HFFc6 (cell line): Measurements from ENCODE around the gene PTPMT1. TPM values are rescaled to one million over a fixed set of nuclear protein-coding genes. Genes with fewer than 3 reads are reported as not detected.
"Not testable (repeated sequence)": the region's sequence is repeated elsewhere in the genome, so short reads cannot be mapped to it uniquely, and the experiment has no call there.

Source experiments
- DNase-seq: peaks from one replicate; pipeline ENCODE4 v3.0.0-alpha.2; 2018
- H3K27ac Mint-ChIP-seq: 2 replicates; pipeline ENCODE4 v1.8.0; 2020; ENCODE audit warnings: mild to moderate bottlenecking, mixed read lengths
- H3K27me3 Mint-ChIP-seq: 2 replicates; pipeline ENCODE4 v1.8.0; 2021; ENCODE audit warnings: mild to moderate bottlenecking, moderate library complexity, mixed read lengths; ENCODE audit not compliant: insufficient read depth
- H3K36me3 Mint-ChIP-seq: 2 replicates; pipeline ENCODE4 v1.8.0; 2021; ENCODE audit warnings: low read depth, mixed read lengths
- H3K4me1 Mint-ChIP-seq: 2 replicates; pipeline ENCODE4 v1.8.0; 2020; ENCODE audit warnings: low read depth, mixed read lengths
- H3K4me3 Mint-ChIP-seq: 2 replicates; pipeline ENCODE4 v1.8.0; 2020; ENCODE audit warnings: mild to moderate bottlenecking, moderate library complexity, mixed read lengths
- H3K9me3 Mint-ChIP-seq: 2 replicates; pipeline ENCODE4 v1.8.0; 2020; ENCODE audit warnings: mild to moderate bottlenecking, mixed read lengths
- total RNA-seq, 6 experiments: library from RNA; stranded (reverse); fragmentation: NEBNext Ultra II Directional; extraction: Animal tissue kit (Norgen Biotek cat#: 25700); gene quantifications; 2 replicates in 1 of 6; 3 replicates in 5 of 6; pipeline ENCODE4 v1.2.3, GENCODE V29; 2021
- TF ChIP-seq, protein P1 (sequence below): fragments of 200-600 bp; sonication (generic); IDR thresholded peaks from 2 replicates; pipeline ENCODE4 v1.5.0; 2021; ENCODE audit warnings: antibody characterized with exemption, mild to moderate bottlenecking

Gene PTPMT1
- total RNA-seq, 6 experiments from 2014 or later: 51.8 to 64.2 (median 54.5) TPM

DNA sequence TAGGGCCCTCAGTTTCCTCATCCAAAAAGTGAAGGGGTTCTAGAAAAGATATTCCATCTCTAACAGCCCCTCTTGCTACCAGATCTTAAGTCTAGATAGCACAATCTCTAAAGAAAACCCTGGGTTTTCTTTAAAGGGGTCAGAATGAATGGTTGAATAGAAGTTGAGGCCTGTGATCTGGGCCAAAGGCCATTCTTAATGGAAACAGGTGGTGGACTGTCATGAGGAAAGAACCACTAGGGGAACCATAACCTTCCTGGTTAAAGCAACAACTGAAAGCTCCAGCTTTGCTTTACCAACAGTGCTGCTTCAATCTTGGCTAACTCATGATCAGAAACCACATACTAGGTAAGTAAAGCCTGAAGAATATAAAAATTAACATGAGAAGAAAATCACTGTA, 14.3 kb upstream of the PTPMT1 start:
- Mint-ChIP-seq H3K9me3 (no peaks in the 10 kb centered on the region), H3K27me3 (no peaks in the 10 kb centered on the region), H3K4me3 (peak overlapping the region; percentile 99), H3K4me1 (peaks cover 44% of the 10 kb centered on the region), H3K27ac (peak overlapping the region; percentile 97), H3K36me3 (peaks cover 24% of the 10 kb centered on the region)
- TF ChIP-seq, protein P1, sequence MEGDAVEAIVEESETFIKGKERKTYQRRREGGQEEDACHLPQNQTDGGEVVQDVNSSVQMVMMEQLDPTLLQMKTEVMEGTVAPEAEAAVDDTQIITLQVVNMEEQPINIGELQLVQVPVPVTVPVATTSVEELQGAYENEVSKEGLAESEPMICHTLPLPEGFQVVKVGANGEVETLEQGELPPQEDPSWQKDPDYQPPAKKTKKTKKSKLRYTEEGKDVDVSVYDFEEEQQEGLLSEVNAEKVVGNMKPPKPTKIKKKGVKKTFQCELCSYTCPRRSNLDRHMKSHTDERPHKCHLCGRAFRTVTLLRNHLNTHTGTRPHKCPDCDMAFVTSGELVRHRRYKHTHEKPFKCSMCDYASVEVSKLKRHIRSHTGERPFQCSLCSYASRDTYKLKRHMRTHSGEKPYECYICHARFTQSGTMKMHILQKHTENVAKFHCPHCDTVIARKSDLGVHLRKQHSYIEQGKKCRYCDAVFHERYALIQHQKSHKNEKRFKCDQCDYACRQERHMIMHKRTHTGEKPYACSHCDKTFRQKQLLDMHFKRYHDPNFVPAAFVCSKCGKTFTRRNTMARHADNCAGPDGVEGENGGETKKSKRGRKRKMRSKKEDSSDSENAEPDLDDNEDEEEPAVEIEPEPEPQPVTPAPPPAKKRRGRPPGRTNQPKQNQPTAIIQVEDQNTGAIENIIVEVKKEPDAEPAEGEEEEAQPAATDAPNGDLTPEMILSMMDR: peak; percentile 70
- peak; percentile 28 for DNase-seq

DNA sequence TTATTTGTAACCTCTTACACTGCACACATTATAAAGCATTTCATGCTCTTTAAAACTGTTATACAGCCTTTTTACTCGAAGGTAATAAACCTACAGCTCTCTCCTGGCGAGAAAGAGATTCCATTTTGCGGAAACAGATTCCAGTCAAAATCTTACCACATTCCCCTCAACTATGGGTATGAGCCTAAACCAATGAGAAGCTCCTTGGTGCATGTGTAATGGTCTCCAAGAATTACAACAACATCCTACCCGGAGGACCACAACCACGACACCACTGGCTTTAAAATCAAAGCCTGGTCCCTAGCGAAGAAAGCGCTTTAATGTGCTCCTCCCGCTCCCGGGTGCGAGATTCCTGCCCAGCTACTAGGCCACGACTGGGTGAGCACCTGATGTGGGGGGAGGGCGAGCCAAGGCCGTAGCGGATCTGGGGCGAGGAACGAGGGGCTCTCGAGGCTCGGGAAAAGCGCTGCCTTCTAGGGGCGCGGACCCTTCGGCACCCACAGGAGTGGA, 13.3 kb upstream of the PTPMT1 start:
- Mint-ChIP-seq H3K36me3 (peaks cover 24% of the 10 kb centered on the region), H3K27ac (peak overlapping the region; percentile 97), H3K4me3 (peak overlapping the region; percentile 99), H3K4me1 (peaks cover 44% of the 10 kb centered on the region), H3K27me3 (no peaks in the 10 kb centered on the region), H3K9me3 (no peaks in the 10 kb centered on the region)
- DNase-seq: peak; percentile 26
- TF ChIP-seq, protein P1: no peak

DNA sequence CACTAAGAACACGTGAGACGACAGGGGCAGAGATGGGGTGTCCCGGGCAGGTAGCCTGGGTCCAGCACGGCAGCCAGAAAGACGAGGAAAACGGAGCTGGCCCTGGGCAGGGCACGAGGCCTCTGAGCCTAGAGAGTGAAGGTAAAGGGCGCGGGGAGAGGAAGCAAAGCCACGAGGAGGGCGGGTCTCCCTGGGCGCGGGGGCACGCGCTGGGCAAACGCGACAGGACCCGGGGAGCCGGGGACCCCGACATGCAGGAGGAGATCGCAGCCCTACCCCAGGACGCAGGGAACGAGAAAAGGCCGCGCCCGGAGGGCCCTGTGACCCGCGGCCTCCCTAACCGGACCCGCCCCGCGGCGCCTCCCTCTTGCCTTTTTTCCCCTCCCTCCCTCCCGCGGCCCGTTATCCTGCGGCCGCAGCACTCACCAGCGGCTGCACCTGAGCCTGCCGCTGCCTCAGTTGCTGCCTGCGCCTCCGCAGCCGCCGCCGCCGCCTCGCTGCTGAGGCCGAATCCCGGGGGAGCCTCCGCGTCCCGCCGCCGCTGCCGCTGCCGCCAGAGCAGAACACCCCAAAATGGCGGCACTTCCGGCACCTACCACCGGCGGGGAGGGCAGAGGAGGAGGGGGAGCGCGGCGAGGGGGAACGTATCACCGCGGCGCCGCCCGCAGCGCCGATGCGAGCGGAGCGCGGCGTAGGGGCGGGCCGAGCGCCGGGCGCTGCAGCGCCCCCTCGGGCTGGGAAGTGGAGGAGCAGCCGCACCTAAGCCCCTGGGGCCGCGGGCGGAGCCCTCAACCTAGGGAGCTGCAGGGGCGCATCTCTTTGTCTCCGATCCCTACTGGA, 12.6 kb upstream of the PTPMT1 start, which contains the start of gene CELF1:
TSS of gene CELF1 (minus strand) at position 567 of the 840 bp plus-strand sequence. CDS start 53,609 bp downstream, outside the sequence.
- Mint-ChIP-seq H3K27ac (peak within 1 kb of the TSS; percentile 97), H3K4me1 (peaks cover 44% of the 10 kb centered on the region), H3K27me3 (no peaks in the 10 kb centered on the region), H3K9me3 (no peaks in the 10 kb centered on the region), H3K4me3 (peak within 1 kb of the TSS; percentile 99), H3K36me3 (peaks cover 24% of the 10 kb centered on the region)
- peak; percentile 79 for DNase-seq
- TF ChIP-seq, protein P1: peak; percentile 96

DNA sequence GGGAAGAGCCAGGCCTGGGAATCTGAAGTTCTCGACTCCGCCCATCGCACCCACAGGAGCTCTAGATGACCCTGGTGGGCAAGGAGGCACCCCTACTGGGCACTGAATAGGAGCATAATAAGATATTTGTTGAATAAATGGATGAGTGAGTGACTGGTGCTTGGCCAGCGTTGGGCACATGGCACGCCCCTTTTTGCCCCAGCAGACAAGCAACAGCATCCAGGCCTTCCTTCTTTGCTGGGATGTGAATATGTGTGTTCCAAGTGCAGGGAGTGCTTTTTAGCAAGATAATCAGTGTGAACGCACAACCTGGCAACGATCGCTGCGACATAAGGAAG, 12.0 kb upstream of the PTPMT1 start:
- Mint-ChIP-seq H3K27me3 (no peaks in the 10 kb centered on the region), H3K27ac (peak overlapping the region; percentile 58), H3K4me1 (peaks cover 40% of the 10 kb centered on the region), H3K36me3 (peaks cover 24% of the 10 kb centered on the region), H3K4me3 (peak overlapping the region; percentile 99), H3K9me3 (no peaks in the 10 kb centered on the region)
- TF ChIP-seq, protein P1: no peak; the same call in none of the 2 replicates
- DNase-seq: peak; percentile 36

DNA sequence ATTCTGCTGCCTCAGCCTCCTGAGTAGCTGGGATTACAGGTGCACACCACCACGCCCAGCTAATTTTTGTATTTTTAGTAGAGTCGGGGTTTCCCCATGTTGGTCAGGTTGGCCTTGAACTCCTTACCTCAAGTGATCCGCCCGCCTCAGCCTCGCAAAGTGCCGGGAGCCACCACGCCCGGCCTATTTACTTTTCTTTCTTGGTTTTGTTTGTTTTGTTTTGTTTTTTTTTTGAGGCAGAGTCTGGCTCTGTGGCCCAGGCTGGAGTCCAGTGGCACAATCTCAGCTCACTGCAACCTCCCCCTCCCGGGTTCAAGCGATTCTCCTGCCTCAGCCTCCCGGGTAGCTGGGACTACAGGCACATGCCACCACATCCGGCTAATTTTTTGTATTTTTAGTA, 8.4 kb upstream of the PTPMT1 start:
- H3K9me3 Mint-ChIP-seq, DNase-seq, H3K4me3 Mint-ChIP-seq, H3K36me3 Mint-ChIP-seq, H3K27me3 Mint-ChIP-seq, H3K27ac Mint-ChIP-seq: not testable (repeated sequence)
- peaks cover 19% of the 10 kb centered on the region for H3K4me1 Mint-ChIP-seq

DNA sequence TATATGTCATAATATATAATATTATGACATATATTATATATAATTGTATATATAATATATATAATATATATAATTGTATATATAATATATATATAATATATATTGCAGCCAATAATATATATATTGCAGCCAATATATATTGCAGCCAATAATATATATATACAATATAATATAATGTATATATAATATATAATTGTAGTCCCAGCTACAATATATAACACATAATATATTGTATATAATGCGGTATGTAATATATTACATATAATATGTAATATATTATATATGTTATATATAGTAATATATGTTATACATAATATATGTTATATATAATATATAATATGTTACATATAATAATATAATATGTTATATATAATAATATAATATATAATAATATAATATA, 6.7 kb upstream of the PTPMT1 start:
- H3K27me3 Mint-ChIP-seq: no peaks in the 10 kb centered on the region
- no peaks in the 10 kb centered on the region for H3K9me3 Mint-ChIP-seq
- H3K36me3 Mint-ChIP-seq: no peaks in the 10 kb centered on the region
- H3K4me3 Mint-ChIP-seq: no peak overlapping the region
- DNase-seq: no peak
- peaks cover 13% of the 10 kb centered on the region for H3K4me1 Mint-ChIP-seq
- TF ChIP-seq, protein P1: no peak
- H3K27ac Mint-ChIP-seq: no peak overlapping the region
